HT1080 (cell line): ENCODE measurements around the gene ADIG. TPM values are rescaled to one million over a fixed set of nuclear protein-coding genes. Genes with fewer than 3 reads are reported as not detected.

Experiments used
- DNase-seq: peaks from one replicate; pipeline ENCODE4 v3.0.0-alpha.2; 2015; ENCODE audit warnings: low read depth
- total RNA-seq: library from RNA; depleted of rRNA; stranded (reverse); fragments of >200 nt; shearing (Covaris generic); gene quantifications from 2 replicates; pipeline ENCODE4 v1.2.3, GENCODE V29; 2014; rRNA removed

Gene ADIG
- total RNA-seq, 1 experiment from 2014 or later, result not detected

- no peak for DNase-seq
Measured at GRCh38 chr20:38630727-38631126, 49.7 kb downstream of the ADIG start.

- no peak for DNase-seq
Measured at GRCh38 chr20:38631155-38632022, 50.4 kb downstream of the ADIG start.

- peak; percentile 49 for DNase-seq
Measured at GRCh38 chr20:38633577-38634093, 52.6 kb downstream of the ADIG start.

- DNase-seq, result peak; percentile 55
Measured at GRCh38 chr20:38635721-38636288, 54.8 kb downstream of the ADIG start.

Other genes starting within 250 kb of the ADIG start
- gene LBP, start 234.7 kb upstream of the ADIG start, total RNA-seq, result not detected in 2 replicates
- gene SNHG17, start 145.9 kb upstream of the ADIG start, total RNA-seq, result 25.2 and 38.1 TPM in 2 replicates
- gene RALGAPB, start 108.4 kb upstream of the ADIG start, total RNA-seq, result 10.7 and 15.5 TPM in 2 replicates
- gene ARHGAP40, start 20.6 kb downstream of the ADIG start, total RNA-seq, result 0.03 TPM in 1 of 2 replicates, not detected in the other
- not detected in 2 replicates for gene SLC32A1, start 143.3 kb downstream of the ADIG start, total RNA-seq
- gene ACTR5, start 167.3 kb downstream of the ADIG start, total RNA-seq, result 8.0 and 10.7 TPM in 2 replicates
- 0.03 and 0.05 TPM in 2 replicates for gene PPP1R16B, start 224.5 kb downstream of the ADIG start, total RNA-seq